Nephron progenitor cell (in vitro differentiated cells): ENCODE data around the gene TSEN2.

Experiments used
- DNase-seq: peaks from one replicate; pipeline ENCODE4 v3.0.0; 2021
- H3K27ac Mint-ChIP-seq: 2 replicates; pipeline ENCODE4 v1.8.0; 2021; ENCODE audit warnings: mild to moderate bottlenecking, moderate library complexity, mixed read lengths
- H3K27me3 Mint-ChIP-seq: 2 replicates; pipeline ENCODE4 v1.8.0; 2021; ENCODE audit warnings: mild to moderate bottlenecking, low read depth, mixed read lengths; ENCODE audit not compliant: poor library complexity
- H3K36me3 Mint-ChIP-seq: 2 replicates; pipeline ENCODE4 v1.8.0; 2021; ENCODE audit warnings: low read depth, mixed read lengths
- H3K4me1 Mint-ChIP-seq: 2 replicates; pipeline ENCODE4 v1.8.0; 2021; ENCODE audit warnings: mixed read lengths
- H3K4me3 Mint-ChIP-seq: 2 replicates; pipeline ENCODE4 v1.8.0; 2021; ENCODE audit warnings: mild to moderate bottlenecking, moderate library complexity, mixed read lengths
- H3K9me3 Mint-ChIP-seq: 2 replicates; pipeline ENCODE4 v1.8.0; 2021; ENCODE audit warnings: mild to moderate bottlenecking, moderate library complexity, mixed read lengths
- TF ChIP-seq, protein P1 (sequence below): fragments of 200-600 bp; sonication (generic); IDR thresholded peaks from 2 replicates; pipeline ENCODE4 v1.5.0; 2021; ENCODE audit warnings: antibody characterized with exemption

TSEN2 gene

DNA sequence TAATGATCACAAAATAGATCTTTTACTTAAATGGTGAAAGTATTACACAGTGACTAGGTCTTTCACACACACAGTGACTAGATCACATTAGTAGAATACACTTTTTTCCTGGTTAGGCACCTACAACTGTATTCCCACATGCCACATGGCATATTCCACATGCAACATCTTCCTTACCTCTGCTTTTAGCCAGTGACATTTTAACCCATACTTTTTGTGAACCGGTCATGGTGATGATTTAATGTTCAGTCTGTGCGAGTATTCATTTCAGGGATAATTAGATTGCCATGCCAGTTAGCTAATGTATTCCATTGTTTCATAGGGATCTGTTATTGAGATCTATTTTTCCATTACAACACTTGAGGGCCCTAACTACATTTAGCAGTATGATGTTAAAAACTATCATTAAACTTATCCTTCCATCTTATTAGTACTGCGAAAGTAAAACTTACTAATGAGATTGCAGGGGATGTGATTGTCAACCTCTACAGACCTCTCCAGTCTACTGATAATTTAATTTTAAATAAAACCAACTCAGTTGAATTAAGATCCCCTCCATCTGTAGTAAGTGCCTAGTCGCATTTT, 28.3 kb downstream of the TSEN2 start:
- DNase-seq, result no peak
- H3K4me1 Mint-ChIP-seq, result peaks cover 35% of the 10 kb centered on the region
- H3K9me3 Mint-ChIP-seq, result no peaks in the 10 kb centered on the region
- H3K27me3 Mint-ChIP-seq, result peaks cover 2% of the 10 kb centered on the region
- TF ChIP-seq, protein P1, sequence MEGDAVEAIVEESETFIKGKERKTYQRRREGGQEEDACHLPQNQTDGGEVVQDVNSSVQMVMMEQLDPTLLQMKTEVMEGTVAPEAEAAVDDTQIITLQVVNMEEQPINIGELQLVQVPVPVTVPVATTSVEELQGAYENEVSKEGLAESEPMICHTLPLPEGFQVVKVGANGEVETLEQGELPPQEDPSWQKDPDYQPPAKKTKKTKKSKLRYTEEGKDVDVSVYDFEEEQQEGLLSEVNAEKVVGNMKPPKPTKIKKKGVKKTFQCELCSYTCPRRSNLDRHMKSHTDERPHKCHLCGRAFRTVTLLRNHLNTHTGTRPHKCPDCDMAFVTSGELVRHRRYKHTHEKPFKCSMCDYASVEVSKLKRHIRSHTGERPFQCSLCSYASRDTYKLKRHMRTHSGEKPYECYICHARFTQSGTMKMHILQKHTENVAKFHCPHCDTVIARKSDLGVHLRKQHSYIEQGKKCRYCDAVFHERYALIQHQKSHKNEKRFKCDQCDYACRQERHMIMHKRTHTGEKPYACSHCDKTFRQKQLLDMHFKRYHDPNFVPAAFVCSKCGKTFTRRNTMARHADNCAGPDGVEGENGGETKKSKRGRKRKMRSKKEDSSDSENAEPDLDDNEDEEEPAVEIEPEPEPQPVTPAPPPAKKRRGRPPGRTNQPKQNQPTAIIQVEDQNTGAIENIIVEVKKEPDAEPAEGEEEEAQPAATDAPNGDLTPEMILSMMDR, result no peak
- H3K4me3 Mint-ChIP-seq, result no peak overlapping the region
- H3K27ac Mint-ChIP-seq, result no peak overlapping the region
- peaks cover 46% of the 10 kb centered on the region for H3K36me3 Mint-ChIP-seq

DNA sequence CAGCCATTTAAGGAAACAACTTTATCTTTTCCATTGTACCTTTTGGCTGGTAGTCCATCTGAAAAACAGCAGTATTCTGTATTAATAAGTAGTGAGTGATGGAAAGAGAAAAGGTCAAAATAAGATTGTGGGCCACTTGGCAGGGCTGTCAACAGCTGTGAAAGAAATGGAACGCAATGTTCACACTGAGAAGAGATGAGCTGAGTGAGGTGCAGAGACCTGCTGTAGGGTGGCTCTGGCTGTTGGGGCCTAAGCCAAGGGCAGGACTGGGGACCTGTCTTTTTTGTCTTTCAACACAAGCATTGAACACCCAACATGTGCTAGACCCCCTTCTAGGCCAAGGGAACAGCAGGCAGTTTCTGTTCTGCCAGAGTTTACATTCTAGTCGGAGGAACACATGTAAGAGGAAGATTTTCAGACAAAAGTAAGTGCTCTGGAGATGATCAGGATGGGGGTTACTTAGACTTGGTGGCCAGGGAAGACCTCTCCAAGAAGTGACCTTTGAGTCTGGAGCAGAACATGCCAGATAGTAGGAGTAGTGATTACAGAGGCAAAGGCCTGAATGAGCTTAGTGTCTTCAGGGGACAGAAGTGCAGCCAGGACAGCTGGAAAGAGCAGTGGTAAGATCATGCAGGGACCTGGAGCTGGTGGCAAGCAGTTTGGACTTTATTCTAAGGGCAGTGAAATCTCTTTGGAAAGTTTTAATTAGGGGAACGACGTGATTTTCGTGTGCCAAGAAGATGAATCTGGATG, 29.6 kb downstream of the TSEN2 start:
- H3K36me3 Mint-ChIP-seq, result peaks cover 40% of the 10 kb centered on the region
- H3K9me3 Mint-ChIP-seq, result no peaks in the 10 kb centered on the region
- H3K27me3 Mint-ChIP-seq, result peaks cover 2% of the 10 kb centered on the region
- peaks cover 35% of the 10 kb centered on the region for H3K4me1 Mint-ChIP-seq
- H3K27ac Mint-ChIP-seq, result no peak overlapping the region
- no peak overlapping the region for H3K4me3 Mint-ChIP-seq
- TF ChIP-seq, protein P1, result no peak
- no peak for DNase-seq

DNA sequence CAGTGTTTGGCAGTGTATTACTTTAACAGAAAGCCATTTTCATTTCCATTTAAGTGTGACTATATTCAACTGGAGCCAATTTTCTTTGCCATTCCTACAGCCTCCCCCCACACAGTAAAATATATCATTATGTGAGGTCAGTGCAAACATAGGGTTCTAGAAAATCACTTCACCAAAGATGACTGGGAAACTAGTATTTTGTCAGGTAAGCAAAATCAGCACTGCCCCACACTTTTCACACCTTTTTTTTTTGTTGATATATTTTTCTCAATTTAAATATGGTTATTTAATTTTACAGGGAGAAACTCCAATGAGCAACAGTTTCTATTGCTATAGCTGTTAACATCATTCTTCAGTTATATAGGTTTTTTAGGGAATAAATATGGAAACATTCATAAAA, 31.4 kb downstream of the TSEN2 start:
- H3K9me3 Mint-ChIP-seq, result no peaks in the 10 kb centered on the region

DNA sequence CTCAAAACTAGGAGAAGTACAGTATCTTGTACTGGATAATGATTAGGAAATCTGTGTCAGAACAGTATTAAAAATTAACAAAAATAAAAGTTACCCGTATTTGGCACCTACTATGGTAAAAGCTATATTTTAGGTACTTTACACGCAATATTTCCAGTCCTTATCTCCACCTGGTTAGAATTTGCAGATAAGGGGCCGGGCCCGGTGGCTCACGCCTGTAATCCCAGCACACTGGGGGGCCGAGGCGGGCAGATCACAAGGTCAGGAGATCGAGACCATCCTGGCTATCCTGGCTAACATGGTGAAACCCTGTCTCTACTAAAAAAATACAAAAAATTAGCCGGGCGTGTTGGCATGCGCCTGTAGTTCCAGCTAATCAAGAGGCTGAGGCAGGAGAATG, 32.6 kb downstream of the TSEN2 start:
- DNase-seq, result no peak
- no peaks in the 10 kb centered on the region for H3K27me3 Mint-ChIP-seq
- peaks cover 36% of the 10 kb centered on the region for H3K4me1 Mint-ChIP-seq
- no peak overlapping the region for H3K27ac Mint-ChIP-seq
- H3K36me3 Mint-ChIP-seq, result peaks cover 60% of the 10 kb centered on the region
- no peak overlapping the region for H3K4me3 Mint-ChIP-seq
- TF ChIP-seq, protein P1, result no peak
- peaks cover 4% of the 10 kb centered on the region for H3K9me3 Mint-ChIP-seq

More for the DNA sequence above, 31.4 kb downstream of the TSEN2 start:
- Mint-ChIP-seq H3K27ac (no peak overlapping the region), H3K36me3 (peaks cover 50% of the 10 kb centered on the region), H3K4me1 (peaks cover 37% of the 10 kb centered on the region), H3K27me3 (no peaks in the 10 kb centered on the region), H3K4me3 (no peak overlapping the region)
- DNase-seq, result no peak
- TF ChIP-seq, protein P1, result no peak

DNA sequence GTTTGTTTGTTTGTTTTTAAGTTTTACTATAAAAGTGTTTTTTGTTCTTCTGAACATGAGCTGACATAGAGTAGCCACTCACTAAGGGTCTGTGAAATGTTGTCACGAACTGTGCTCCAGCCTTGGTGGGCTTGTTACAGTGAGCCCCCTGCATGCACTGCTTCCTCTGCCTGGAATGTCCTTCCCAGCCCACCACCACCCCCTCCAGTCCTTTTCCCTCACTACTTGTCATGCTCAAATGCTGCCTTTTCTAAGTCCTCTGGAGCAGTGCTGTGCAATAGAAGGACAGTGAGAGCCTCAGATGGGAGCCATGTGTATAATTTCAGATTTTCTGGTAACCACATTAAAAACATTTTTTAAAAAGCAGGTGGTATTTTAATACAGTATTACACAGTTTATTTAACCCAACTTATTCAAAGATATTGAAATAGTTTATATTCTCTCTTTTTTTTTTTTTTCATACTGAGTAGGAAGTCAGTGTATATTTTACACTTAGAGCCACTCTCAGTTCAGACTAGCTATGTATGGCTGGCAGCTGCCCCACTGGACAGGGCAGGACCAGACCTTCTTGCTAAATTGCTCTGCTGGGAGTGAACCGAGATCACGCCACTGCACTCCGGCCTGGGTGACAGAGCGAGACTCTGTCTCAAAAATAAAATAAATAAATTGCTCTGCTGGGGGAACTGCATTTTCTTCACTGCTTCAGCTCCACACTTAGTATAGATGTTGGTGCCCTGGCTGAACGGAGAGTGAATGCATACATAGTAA, 34.2 kb downstream of the TSEN2 start:
- peaks cover 68% of the 10 kb centered on the region for H3K36me3 Mint-ChIP-seq
- H3K4me3 Mint-ChIP-seq, result no peak overlapping the region
- H3K27me3 Mint-ChIP-seq, result no peaks in the 10 kb centered on the region
- peak overlapping the region; percentile 64 for H3K27ac Mint-ChIP-seq
- peaks cover 36% of the 10 kb centered on the region for H3K4me1 Mint-ChIP-seq
- TF ChIP-seq, protein P1, result no peak
- peak; percentile 22 for DNase-seq
- H3K9me3 Mint-ChIP-seq, result peaks cover 4% of the 10 kb centered on the region
